Measurements from ENCODE around the gene TMEM43. TPM values are rescaled to one million over a fixed set of nuclear protein-coding genes. Genes with fewer than 3 reads are reported as not detected.

TMEM43 gene
- total and polyA plus RNA-seq, 2 of the 13 experiments (the other 11 are each of a cell fraction or from before 2014, with no cell fraction given): 48.9 to 50.5 TPM

GRCh38 chr3:14127516-14128161 is 2.8 kb downstream of the TMEM43 start:
- intact Hi-C loops (cut with micrococcal nuclease; ENCODE audit: unreplicated experiment): no loop called here
- Histone ChIP-seq H3K9ac (ENCODE audit: insufficient read depth, low read depth, low read length) (no peak overlapping the region), H4K20me1 (ENCODE audit: insufficient read depth, low read length) (peaks cover 16% of the 10 kb centered on the region), H3K79me2 (ENCODE audit: insufficient read depth, low read length) (peaks cover 52% of the 10 kb centered on the region), H3K9me3 (ENCODE audit: low read length) (no peaks in the 10 kb centered on the region), H3K36me3 (replicated peaks in 1 of 2; ENCODE audit: control insufficient read depth in 1 of 2, insufficient read depth in 2 of 2, low read length in 2 of 2) (peaks cover 14 to 44% of the 10 kb centered on the region in 2 experiments), H3K4me1 (ENCODE audit: insufficient read depth, low read length) (peaks cover 34% of the 10 kb centered on the region), H3K27ac (ENCODE audit: extremely low read length, insufficient read depth, low read length) (no peak overlapping the region), H3K4me2 (ENCODE audit: low read depth, low read length) (no peak overlapping the region), H3K4me3 (replicated peaks in 1 of 3; ENCODE audit: insufficient read depth in 1 of 3, low read depth in 2 of 3, low read length in 3 of 3) (no peak overlapping the region), H3K27me3 (ENCODE audit: control insufficient read depth in 1 of 2, insufficient read depth in 2 of 2, low read length in 2 of 2) (no peaks in the 10 kb centered on the region; a peak in 1 of 5 replicates), H2AFZ (ENCODE audit: low read length) (no peak overlapping the region)
- 90% methylated on average over 11 of the region's 12 CpGs for WGBS (ENCODE audit: low lambda C conversion rate)
- POLR2A ChIA-PET: no interaction called here
- CTCF ChIA-PET (ENCODE audit: low intra/inter-chr PET ratio, low total read pairs): no interaction called here
- DNase-seq (ENCODE audit: low spot score) (no peak), FAIRE-seq (no peak), ATAC-seq (no peak)
- in situ Hi-C loops (cut with HindIII; ENCODE audit: extremely low pct_ligation_motif_present, low pct_unique_long_range_greater_than_20kb): no loop called here
- TF ChIP-seq PTBP1 (IDR thresholded peaks at IDR 0.05; ENCODE audit: low read depth, low read length, poor library complexity, severe bottlenecking) (no peak), HNF4G (IDR thresholded peaks at IDR 0.05; ENCODE audit: borderline replicate concordance, low read depth, low read length) (no peak), HNF4G (CRISPR knock-in tag; IDR thresholded peaks at IDR 0.05; ENCODE audit: borderline replicate concordance, low read depth) (no peak), ZNF878 (CRISPR knock-in tag; IDR thresholded peaks at IDR 0.05) (no peak), TBL1XR1 (IDR thresholded peaks at IDR 0.05; ENCODE audit: borderline replicate concordance, low read length, partially characterized antibody) (no peak), PAX8 (CRISPR knock-in tag; IDR thresholded peaks at IDR 0.05; ENCODE audit: borderline replicate concordance) (no peak), ZNF335 (CRISPR knock-in tag; IDR thresholded peaks at IDR 0.05) (no peak), MYC (CRISPR knock-in tag; IDR thresholded peaks at IDR 0.05; ENCODE audit: borderline replicate concordance) (no peak), MIER3 (CRISPR knock-in tag; IDR thresholded peaks at IDR 0.05; ENCODE audit: borderline replicate concordance) (no peak), MLX (CRISPR knock-in tag; IDR thresholded peaks at IDR 0.05) (no peak), GABPA (IDR thresholded peaks at IDR 0.05; ENCODE audit: low read depth, low read length) (no peak), GABPA (CRISPR knock-in tag; IDR thresholded peaks at IDR 0.05; ENCODE audit: low read depth) (no peak), MTA1 (CRISPR knock-in tag; IDR thresholded peaks at IDR 0.05; ENCODE audit: borderline replicate concordance) (no peak), PHF21A (CRISPR knock-in tag; IDR thresholded peaks at IDR 0.05) (no peak)
- TF ChIP-seq, protein P1, sequence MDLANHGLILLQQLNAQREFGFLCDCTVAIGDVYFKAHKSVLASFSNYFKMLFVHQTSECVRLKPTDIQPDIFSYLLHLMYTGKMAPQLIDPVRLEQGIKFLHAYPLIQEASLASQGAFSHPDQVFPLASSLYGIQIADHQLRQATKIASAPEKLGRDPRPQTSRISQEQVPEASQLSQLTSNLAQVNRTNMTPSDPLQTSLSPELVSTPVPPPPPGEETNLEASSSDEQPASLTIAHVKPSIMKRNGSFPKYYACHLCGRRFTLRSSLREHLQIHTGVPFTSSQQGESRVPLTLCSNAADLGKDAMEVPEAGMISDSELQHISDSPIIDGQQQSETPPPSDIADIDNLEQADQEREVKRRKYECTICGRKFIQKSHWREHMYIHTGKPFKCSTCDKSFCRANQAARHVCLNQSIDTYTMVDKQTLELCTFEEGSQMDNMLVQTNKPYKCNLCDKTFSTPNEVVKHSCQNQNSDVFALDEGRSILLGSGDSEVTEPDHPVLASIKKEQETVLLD (CRISPR knock-in tag; IDR thresholded peaks at IDR 0.05; ENCODE audit: low read depth): no peak
- TF ChIP-seq, protein P2, sequence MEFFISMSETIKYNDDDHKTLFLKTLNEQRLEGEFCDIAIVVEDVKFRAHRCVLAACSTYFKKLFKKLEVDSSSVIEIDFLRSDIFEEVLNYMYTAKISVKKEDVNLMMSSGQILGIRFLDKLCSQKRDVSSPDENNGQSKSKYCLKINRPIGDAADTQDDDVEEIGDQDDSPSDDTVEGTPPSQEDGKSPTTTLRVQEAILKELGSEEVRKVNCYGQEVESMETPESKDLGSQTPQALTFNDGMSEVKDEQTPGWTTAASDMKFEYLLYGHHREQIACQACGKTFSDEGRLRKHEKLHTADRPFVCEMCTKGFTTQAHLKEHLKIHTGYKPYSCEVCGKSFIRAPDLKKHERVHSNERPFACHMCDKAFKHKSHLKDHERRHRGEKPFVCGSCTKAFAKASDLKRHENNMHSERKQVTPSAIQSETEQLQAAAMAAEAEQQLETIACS (CRISPR knock-in tag; IDR thresholded peaks at IDR 0.05): no peak
- TF ChIP-seq, protein P3, sequence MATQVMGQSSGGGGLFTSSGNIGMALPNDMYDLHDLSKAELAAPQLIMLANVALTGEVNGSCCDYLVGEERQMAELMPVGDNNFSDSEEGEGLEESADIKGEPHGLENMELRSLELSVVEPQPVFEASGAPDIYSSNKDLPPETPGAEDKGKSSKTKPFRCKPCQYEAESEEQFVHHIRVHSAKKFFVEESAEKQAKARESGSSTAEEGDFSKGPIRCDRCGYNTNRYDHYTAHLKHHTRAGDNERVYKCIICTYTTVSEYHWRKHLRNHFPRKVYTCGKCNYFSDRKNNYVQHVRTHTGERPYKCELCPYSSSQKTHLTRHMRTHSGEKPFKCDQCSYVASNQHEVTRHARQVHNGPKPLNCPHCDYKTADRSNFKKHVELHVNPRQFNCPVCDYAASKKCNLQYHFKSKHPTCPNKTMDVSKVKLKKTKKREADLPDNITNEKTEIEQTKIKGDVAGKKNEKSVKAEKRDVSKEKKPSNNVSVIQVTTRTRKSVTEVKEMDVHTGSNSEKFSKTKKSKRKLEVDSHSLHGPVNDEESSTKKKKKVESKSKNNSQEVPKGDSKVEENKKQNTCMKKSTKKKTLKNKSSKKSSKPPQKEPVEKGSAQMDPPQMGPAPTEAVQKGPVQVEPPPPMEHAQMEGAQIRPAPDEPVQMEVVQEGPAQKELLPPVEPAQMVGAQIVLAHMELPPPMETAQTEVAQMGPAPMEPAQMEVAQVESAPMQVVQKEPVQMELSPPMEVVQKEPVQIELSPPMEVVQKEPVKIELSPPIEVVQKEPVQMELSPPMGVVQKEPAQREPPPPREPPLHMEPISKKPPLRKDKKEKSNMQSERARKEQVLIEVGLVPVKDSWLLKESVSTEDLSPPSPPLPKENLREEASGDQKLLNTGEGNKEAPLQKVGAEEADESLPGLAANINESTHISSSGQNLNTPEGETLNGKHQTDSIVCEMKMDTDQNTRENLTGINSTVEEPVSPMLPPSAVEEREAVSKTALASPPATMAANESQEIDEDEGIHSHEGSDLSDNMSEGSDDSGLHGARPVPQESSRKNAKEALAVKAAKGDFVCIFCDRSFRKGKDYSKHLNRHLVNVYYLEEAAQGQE (IDR thresholded peaks at IDR 0.05; ENCODE audit: borderline replicate concordance in 1 of 2, low read depth in 1 of 2, low read length in 2 of 2): no peak
- BruUV-seq (replicated peaks): no TSS peak
